Jurkat, Clone E6-1 (cell line): Measurements from ENCODE around the gene SLC9A8.

Experiments used
- DNase-seq: peaks from one replicate; pipeline ENCODE4 v3.0.0-alpha.2; 2011; ENCODE audit warnings: low read depth, low spot score
- H3K4me3 ChIP-seq: 2 replicates; pipeline ENCODE4 v1.5.1; 2011; ENCODE audit warnings: mild to moderate bottlenecking, low read length, control low read depth, moderate library complexity

SLC9A8 gene

GRCh38 chr20:49865559-49865958 is 52.9 kb downstream of the SLC9A8 start:
- DNase-seq: no peak
- no peak overlapping the region for H3K4me3 ChIP-seq

GRCh38 chr20:49866051-49866450 is 53.4 kb downstream of the SLC9A8 start:
- no peak overlapping the region for H3K4me3 ChIP-seq
- DNase-seq: no peak

- no peak overlapping the region for H3K4me3 ChIP-seq
- no peak for DNase-seq
Observed at GRCh38 chr20:49867453-49868215, 55.0 kb downstream of the SLC9A8 start.

- no peak overlapping the region for H3K4me3 ChIP-seq
- DNase-seq: no peak
Observed at GRCh38 chr20:49868538-49868937, 55.9 kb downstream of the SLC9A8 start.

- H3K4me3 ChIP-seq: no peak overlapping the region
- DNase-seq: no peak
Observed at GRCh38 chr20:49868964-49869363, 56.3 kb downstream of the SLC9A8 start.

- no peak overlapping the region for H3K4me3 ChIP-seq
- DNase-seq: no peak
Observed at GRCh38 chr20:49870261-49870660, 57.6 kb downstream of the SLC9A8 start.

- H3K4me3 ChIP-seq: no peak overlapping the region
- no peak for DNase-seq
Observed at GRCh38 chr20:49871391-49871948, 58.8 kb downstream of the SLC9A8 start.

- no peak for DNase-seq
Observed at GRCh38 chr20:49872056-49872455, 59.4 kb downstream of the SLC9A8 start.

GRCh38 chr20:49874696-49875095 is 62.1 kb downstream of the SLC9A8 start:
- no peak overlapping the region for H3K4me3 ChIP-seq
- DNase-seq: no peak

More at GRCh38 chr20:49872056-49872455, 59.4 kb downstream of the SLC9A8 start:
- H3K4me3 ChIP-seq: no peak overlapping the region

GRCh38 chr20:49877386-49877921 is 64.8 kb downstream of the SLC9A8 start:
- no peak for DNase-seq
- no peak overlapping the region for H3K4me3 ChIP-seq

- H3K4me3 ChIP-seq: no peak overlapping the region
- no peak for DNase-seq
Observed at GRCh38 chr20:49878977-49879376, 66.3 kb downstream of the SLC9A8 start.

- no peak overlapping the region for H3K4me3 ChIP-seq
- no peak for DNase-seq
Observed at GRCh38 chr20:49880177-49880576, 67.5 kb downstream of the SLC9A8 start.

- no peak for DNase-seq
- H3K4me3 ChIP-seq: no peak overlapping the region
Observed at GRCh38 chr20:49880724-49881445, 68.3 kb downstream of the SLC9A8 start.

GRCh38 chr20:49882171-49882970 is 69.7 kb downstream of the SLC9A8 start:
- no peak for DNase-seq
- no peak overlapping the region for H3K4me3 ChIP-seq

GRCh38 chr20:49883246-49883802 is 70.7 kb downstream of the SLC9A8 start:
- H3K4me3 ChIP-seq: no peak overlapping the region
- DNase-seq: no peak

GRCh38 chr20:49885558-49886332 is 73.1 kb downstream of the SLC9A8 start:
- DNase-seq: no peak
- no peak overlapping the region for H3K4me3 ChIP-seq

- H3K4me3 ChIP-seq: no peak overlapping the region
- DNase-seq: no peak
Observed at GRCh38 chr20:49886571-49887213, 74.1 kb downstream of the SLC9A8 start.
